NCI-H1092 (cell line): ENCODE measurements around the gene TTC14.
"Not testable (repeated sequence)": the region's sequence is repeated elsewhere in the genome, so short reads cannot be mapped to it uniquely, and the experiment has no call there.

Experiments
- DNase-seq: peaks from one replicate; lab custom pipeline; 2025; lab: John Stamatoyannopoulos, UW

Gene TTC14

GRCh38 chr3:180601688-180602666 lies at the start of gene TTC14:
TSS of gene TTC14 (plus strand) at chr3:180602163. CDS start at chr3:180602262, 99 bp downstream.
- DNase-seq, result peak; percentile 90

GRCh38 chr3:180563406-180563805 lies 38.6 kb upstream of the TTC14 start:
- DNase-seq, result no peak

GRCh38 chr3:180564676-180565075 lies 37.3 kb upstream of the TTC14 start:
- DNase-seq, result no peak

- DNase-seq, result no peak
Measured at GRCh38 chr3:180570238-180570637, 31.7 kb upstream of the TTC14 start.

- DNase-seq, result no peak
Measured at GRCh38 chr3:180571831-180572598, 29.9 kb upstream of the TTC14 start.

- no peak for DNase-seq
Measured at GRCh38 chr3:180575571-180575970, 26.4 kb upstream of the TTC14 start.

GRCh38 chr3:180580934-180581333 lies 21.0 kb upstream of the TTC14 start:
- no peak for DNase-seq

- DNase-seq, result no peak
Measured at GRCh38 chr3:180590396-180590795, 11.6 kb upstream of the TTC14 start.

GRCh38 chr3:180593631-180594030 lies 8.3 kb upstream of the TTC14 start:
- DNase-seq, result not testable (repeated sequence)

- peak; percentile 3 for DNase-seq
Measured at GRCh38 chr3:180594631-180595558, 7.1 kb upstream of the TTC14 start.

- DNase-seq, result no peak
Measured at GRCh38 chr3:180595559-180595935, 6.4 kb upstream of the TTC14 start.

GRCh38 chr3:180600473-180600872 lies 1.5 kb upstream of the TTC14 start:
- no peak for DNase-seq

GRCh38 chr3:180611006-180611405 lies 9.0 kb downstream of the TTC14 start:
- DNase-seq, result no peak

GRCh38 chr3:180612364-180612763 lies 10.4 kb downstream of the TTC14 start:
- no peak for DNase-seq

GRCh38 chr3:180615954-180616353 lies 14.0 kb downstream of the TTC14 start:
- no peak for DNase-seq

GRCh38 chr3:180617049-180617448 lies 15.1 kb downstream of the TTC14 start:
- no peak for DNase-seq

GRCh38 chr3:180618563-180618962 lies 16.6 kb downstream of the TTC14 start:
- DNase-seq, result not testable (repeated sequence)

GRCh38 chr3:180619723-180620122 lies 17.8 kb downstream of the TTC14 start:
- DNase-seq, result no peak

- no peak for DNase-seq
Measured at GRCh38 chr3:180624714-180625113, 22.8 kb downstream of the TTC14 start.

GRCh38 chr3:180626844-180627243 lies 24.9 kb downstream of the TTC14 start:
- DNase-seq, result no peak

- DNase-seq, result no peak
Measured at GRCh38 chr3:180630371-180630770, 28.4 kb downstream of the TTC14 start.

- no peak for DNase-seq
Measured at GRCh38 chr3:180631317-180631716, 29.4 kb downstream of the TTC14 start.
